Prostate gland (tissue), 2 donors: ENCODE measurements around the gene TAF6L.

Experiments
- CTCF ChIP-seq, 4 experiments: fragments of 200-600 bp in 2 of 4; fragments of 450-650 bp in 2 of 4; sonication (generic) in 2 of 4; IDR thresholded peaks; 1 replicate in 3 of 4; 2 replicates in 1 of 4; pipeline ENCODE4 v1.5.1; 2016 to 2019; ENCODE audit warnings: antibody characterized with exemption in 4 of 4, mild to moderate bottlenecking in 2 of 4, moderate library complexity in 2 of 4
- POLR2A ChIP-seq: fragments of 450-650 bp; IDR thresholded peaks from one replicate; pipeline ENCODE4 v1.6.1; 2016; ENCODE audit warnings: antibody characterized with exemption, mild to moderate bottlenecking
- POLR2AphosphoS5 ChIP-seq: sonication (generic); formaldehyde crosslinking; IDR thresholded peaks from one replicate; pipeline ENCODE4 v1.6.1; 2017; ENCODE audit warnings: antibody characterized with exemption

GRCh38 chr11:62726156-62726914 is 44.9 kb upstream of the TAF6L start:
- TF ChIP-seq POLR2A: no peak
- TF ChIP-seq CTCF (IDR thresholded peaks at IDR 0.05): no peak
- no peak for TF ChIP-seq POLR2AphosphoS5
